Stimulated activated CD4-positive, alpha-beta T cell treated with anti-CD3 and anti-CD28 coated beads, Interleukin-12 subunit alpha, Interleukin-12 subunit beta, amount 100 ng/mL, for 48 hours (primary cell): ENCODE results near the gene IL20.

Source experiments
- DNase-seq, 3 donors: peaks; one replicate each; pipeline ENCODE4 v3.0.0-alpha.2; 2020; ENCODE audit warnings: low read depth in 2 of 3, low spot score in 1 of 3

Gene IL20

GRCh38 chr1:206900149-206900548 lies 34.7 kb downstream of the IL20 start:
- DNase-seq = no peak

GRCh38 chr1:206901944-206902343 lies 36.5 kb downstream of the IL20 start:
- no peak for DNase-seq

GRCh38 chr1:206902702-206903101 lies 37.3 kb downstream of the IL20 start:
- no peak for DNase-seq

- DNase-seq = no peak
Observed at GRCh38 chr1:206903687-206904086, 38.3 kb downstream of the IL20 start.

GRCh38 chr1:206904423-206905142 lies 39.2 kb downstream of the IL20 start:
- DNase-seq = no peak

- DNase-seq = peak in 1 of 3 donors; percentile 44
Observed at GRCh38 chr1:206905295-206906164, 40.1 kb downstream of the IL20 start.

- DNase-seq = no peak
Observed at GRCh38 chr1:206907304-206907991, 42.0 kb downstream of the IL20 start.

GRCh38 chr1:206908038-206908437 lies 42.6 kb downstream of the IL20 start:
- no peak for DNase-seq

GRCh38 chr1:206909161-206909882 lies 43.9 kb downstream of the IL20 start:
- DNase-seq = no peak

- DNase-seq = no peak
Observed at GRCh38 chr1:206909883-206910318, 44.5 kb downstream of the IL20 start.

GRCh38 chr1:206911064-206911663 lies 45.7 kb downstream of the IL20 start:
- no peak for DNase-seq

- peak; percentile 54 to 79 (median 56) for DNase-seq
Observed at GRCh38 chr1:206912445-206913095, 47.1 kb downstream of the IL20 start.

GRCh38 chr1:206913766-206914537 lies 48.5 kb downstream of the IL20 start:
- DNase-seq = no peak

GRCh38 chr1:206915030-206915735 lies 49.8 kb downstream of the IL20 start:
- DNase-seq = no peak

- no peak for DNase-seq
Observed at GRCh38 chr1:206916000-206916709, 50.7 kb downstream of the IL20 start.

- DNase-seq = no peak
Observed at GRCh38 chr1:206918076-206918475, 52.7 kb downstream of the IL20 start.
